HUES6 (cell line): ENCODE results near the gene FADD.

Experiments
- H3K27ac ChIP-seq: 2 replicates; pipeline ENCODE4 v1.7.0; 2013; ENCODE audit warnings: low read depth, mild to moderate bottlenecking, low read length, inconsistent platforms
- H3K27me3 ChIP-seq: 2 replicates; pipeline ENCODE4 v1.6.1; 2013; ENCODE audit warnings: low read length; ENCODE audit not compliant: control insufficient read depth, insufficient read depth
- H3K36me3 ChIP-seq: 2 replicates; pipeline ENCODE4 v1.6.1; 2013; ENCODE audit warnings: low read length; ENCODE audit not compliant: control insufficient read depth, insufficient read depth
- H3K4me1 ChIP-seq: 2 replicates; pipeline ENCODE4 v1.6.1; 2013; ENCODE audit warnings: low read length; ENCODE audit not compliant: control insufficient read depth, insufficient read depth
- H3K4me3 ChIP-seq: 2 replicates; pipeline ENCODE4 v1.5.1; 2013; ENCODE audit warnings: low read depth, low read length
- H3K9ac ChIP-seq: one replicate; pipeline ENCODE4 v1.6.1; 2013; ENCODE audit warnings: mild to moderate bottlenecking, low read length
- H3K9me3 ChIP-seq: 2 replicates; pipeline ENCODE4 v1.6.1; 2013; ENCODE audit warnings: low read depth, low read length; ENCODE audit not compliant: control insufficient read depth, insufficient read depth

FADD gene

GRCh38 chr11:70182266-70182665 is 20.8 kb upstream of the FADD start:
- Histone ChIP-seq H3K9me3 (no peaks in the 10 kb centered on the region), H3K9ac (no peak overlapping the region), H3K36me3 (no peaks in the 10 kb centered on the region), H3K27me3 (no peaks in the 10 kb centered on the region; the same call in 1 of the 2 replicates), H3K4me1 (no peaks in the 10 kb centered on the region), H3K27ac (no peak overlapping the region), H3K4me3 (no peak overlapping the region)

- no peaks in the 10 kb centered on the region; the same call in 1 of the 2 replicates for H3K27me3 ChIP-seq
- no peak overlapping the region for H3K27ac ChIP-seq
- H3K9me3 ChIP-seq = no peaks in the 10 kb centered on the region
- H3K4me1 ChIP-seq = no peaks in the 10 kb centered on the region
- no peaks in the 10 kb centered on the region for H3K36me3 ChIP-seq
- H3K4me3 ChIP-seq = no peak overlapping the region
- no peak overlapping the region for H3K9ac ChIP-seq
Measured at GRCh38 chr11:70183032-70183431, 20.1 kb upstream of the FADD start.

GRCh38 chr11:70183483-70184176 is 19.5 kb upstream of the FADD start:
- Histone ChIP-seq H3K4me3 (no peak overlapping the region), H3K9me3 (no peaks in the 10 kb centered on the region), H3K9ac (no peak overlapping the region), H3K36me3 (no peaks in the 10 kb centered on the region), H3K27ac (no peak overlapping the region), H3K4me1 (no peaks in the 10 kb centered on the region), H3K27me3 (no peaks in the 10 kb centered on the region; the same call in 1 of the 2 replicates)

GRCh38 chr11:70184396-70184795 is 18.7 kb upstream of the FADD start:
- Histone ChIP-seq H3K4me1 (no peaks in the 10 kb centered on the region), H3K4me3 (no peak overlapping the region), H3K27ac (no peak overlapping the region), H3K27me3 (no peaks in the 10 kb centered on the region; the same call in 1 of the 2 replicates), H3K9me3 (no peaks in the 10 kb centered on the region), H3K9ac (no peak overlapping the region), H3K36me3 (no peaks in the 10 kb centered on the region)

GRCh38 chr11:70185348-70186055 is 17.6 kb upstream of the FADD start:
- H3K4me1 ChIP-seq = no peaks in the 10 kb centered on the region
- no peaks in the 10 kb centered on the region for H3K9me3 ChIP-seq
- no peak overlapping the region for H3K4me3 ChIP-seq
- no peaks in the 10 kb centered on the region for H3K27me3 ChIP-seq
- H3K9ac ChIP-seq = no peak overlapping the region
- H3K27ac ChIP-seq = no peak overlapping the region
- no peaks in the 10 kb centered on the region for H3K36me3 ChIP-seq

GRCh38 chr11:70186420-70186819 is 16.7 kb upstream of the FADD start:
- H3K36me3 ChIP-seq = no peaks in the 10 kb centered on the region
- no peak overlapping the region for H3K27ac ChIP-seq
- no peaks in the 10 kb centered on the region for H3K9me3 ChIP-seq
- H3K27me3 ChIP-seq = no peaks in the 10 kb centered on the region
- no peaks in the 10 kb centered on the region for H3K4me1 ChIP-seq
- H3K4me3 ChIP-seq = no peak overlapping the region
- H3K9ac ChIP-seq = no peak overlapping the region

- no peaks in the 10 kb centered on the region for H3K27me3 ChIP-seq
- no peak overlapping the region for H3K4me3 ChIP-seq
- H3K9me3 ChIP-seq = no peaks in the 10 kb centered on the region
- no peak overlapping the region for H3K27ac ChIP-seq
- no peak overlapping the region for H3K9ac ChIP-seq
- no peaks in the 10 kb centered on the region for H3K4me1 ChIP-seq
- H3K36me3 ChIP-seq = no peaks in the 10 kb centered on the region
Measured at GRCh38 chr11:70186936-70187335, 16.2 kb upstream of the FADD start.

GRCh38 chr11:70187771-70188170 is 15.3 kb upstream of the FADD start:
- Histone ChIP-seq H3K27ac (no peak overlapping the region), H3K27me3 (no peaks in the 10 kb centered on the region), H3K4me1 (no peaks in the 10 kb centered on the region), H3K9me3 (no peaks in the 10 kb centered on the region), H3K4me3 (no peak overlapping the region), H3K9ac (no peak overlapping the region), H3K36me3 (no peaks in the 10 kb centered on the region)

- no peak overlapping the region for H3K9ac ChIP-seq
- no peak overlapping the region for H3K27ac ChIP-seq
- no peaks in the 10 kb centered on the region for H3K4me1 ChIP-seq
- no peaks in the 10 kb centered on the region for H3K9me3 ChIP-seq
- H3K27me3 ChIP-seq = 0 out of 2 replicates have a peak, but pooled peaks cover 2% of the 10 kb centered on the region
- H3K36me3 ChIP-seq = no peaks in the 10 kb centered on the region
- no peak overlapping the region for H3K4me3 ChIP-seq
Measured at GRCh38 chr11:70189622-70190021, 13.5 kb upstream of the FADD start.

- no peak overlapping the region for H3K27ac ChIP-seq
- no peak overlapping the region for H3K4me3 ChIP-seq
- 0 out of 2 replicates have a peak, but pooled peaks cover 6% of the 10 kb centered on the region for H3K27me3 ChIP-seq
Measured at GRCh38 chr11:70191495-70192140, 11.5 kb upstream of the FADD start.

More at GRCh38 chr11:70191495-70192140, 11.5 kb upstream of the FADD start:
- Histone ChIP-seq H3K9me3 (no peaks in the 10 kb centered on the region), H3K9ac (no peak overlapping the region), H3K4me1 (no peaks in the 10 kb centered on the region), H3K36me3 (no peaks in the 10 kb centered on the region)
